Tibial artery (tissue), 4 donors: ENCODE results near the gene B3GALT6.

Source experiments
- DNase-seq, 2 donors: peaks; one replicate each; pipeline ENCODE4 v3.0.0-alpha.2; 2019
- H3K27ac ChIP-seq, 2 donors: fragments of 200-600 bp; sonication (generic) in 1 of 2; 1 replicate in 1 of 2; 2 replicates in 1 of 2; pipeline ENCODE4 v1.5.1; 2018 to 2019; ENCODE audit warnings: mild to moderate bottlenecking in 1 of 2
- H3K27me3 ChIP-seq, 2 donors: fragments of 200-600 bp; sonication (generic) in 1 of 2; one replicate each; pipeline versions ENCODE4 v1.5.1 to v1.6.0; 2016 to 2019
- H3K36me3 ChIP-seq, 3 donors: fragments of 200-600 bp; sonication (generic) in 2 of 3; one replicate each; pipeline ENCODE4 v1.5.1; 2016 to 2019; ENCODE audit warnings: mild to moderate bottlenecking in 2 of 3
- H3K4me1 ChIP-seq, 4 donors: fragments of 200-600 bp; sonication (generic) in 2 of 4; 1 replicate in 3 of 4; 2 replicates in 1 of 4; pipeline ENCODE4 v1.5.1; 2016 to 2019
- H3K4me3 ChIP-seq, 2 donors: fragments of 200-600 bp; sonication (generic) in 1 of 2; 1 replicate in 1 of 2; 2 replicates in 1 of 2; pipeline ENCODE4 v1.5.1; 2018 to 2019; ENCODE audit warnings: mild to moderate bottlenecking in 2 of 2
- H3K9me3 ChIP-seq, 3 donors: fragments of 200-600 bp; sonication (generic) in 1 of 3; one replicate each; pipeline ENCODE4 v1.5.1; 2016 to 2019
- intact Hi-C: fragments of 100-400 bp; cut with DNase I; formaldehyde crosslinking; loops from one replicate; pipeline ENCODE4 v1.15.0; 2023; ENCODE audit warnings: low total_unique reads
- TF ChIP-seq, protein P1 (sequence below), 2 experiments: fragments of 200-600 bp in 1 of 2; fragments of 450-650 bp in 1 of 2; IDR thresholded peaks; one replicate each; pipeline ENCODE4 v1.5.1; 2017 to 2019; ENCODE audit warnings: antibody characterized with exemption in 2 of 2, mild to moderate bottlenecking in 1 of 2, moderate library complexity in 1 of 2

The B3GALT6 gene

DNA sequence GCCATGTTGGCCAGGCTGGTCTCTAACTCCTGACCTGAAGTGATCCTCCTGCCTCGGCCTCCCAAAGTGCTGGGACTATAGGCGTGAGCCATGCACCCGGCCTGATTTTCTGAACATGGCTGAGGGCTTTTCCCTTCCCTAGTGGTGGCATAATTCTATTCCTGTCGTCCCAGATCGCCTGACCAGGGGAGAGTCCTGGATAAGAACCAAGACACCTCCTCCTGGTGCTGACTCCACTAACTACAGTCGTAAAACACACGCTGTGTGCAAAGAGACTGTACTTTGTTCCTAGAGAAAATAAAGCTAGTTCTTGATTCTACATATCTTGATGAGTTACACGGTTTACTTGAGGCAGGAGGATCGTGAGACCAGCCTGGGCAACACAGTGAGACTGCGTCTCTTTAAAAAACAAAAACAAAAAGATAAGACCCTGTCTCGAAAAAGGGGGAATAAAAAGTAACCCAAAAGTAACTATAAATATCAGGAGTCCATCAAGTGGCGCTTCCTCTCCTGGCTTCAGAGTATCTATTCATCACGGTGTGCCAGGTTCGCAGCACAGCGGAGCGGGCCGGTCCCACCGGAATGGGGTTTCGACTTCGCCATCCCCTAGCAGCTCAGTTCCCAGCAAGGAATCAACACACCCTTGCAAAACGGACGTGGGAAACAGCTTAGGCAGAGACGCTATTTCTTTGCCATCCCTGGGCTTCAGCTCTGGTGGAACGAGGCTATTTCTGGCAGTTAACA lies 1.2 kb upstream of the B3GALT6 start:
- peak overlapping the region; percentile 96 to 99 for H3K27ac ChIP-seq
- no peak for DNase-seq
- peaks cover 0 to 42% (median 32%) of the 10 kb centered on the region in 4 donors for H3K4me1 ChIP-seq
- TF ChIP-seq, protein P1, sequence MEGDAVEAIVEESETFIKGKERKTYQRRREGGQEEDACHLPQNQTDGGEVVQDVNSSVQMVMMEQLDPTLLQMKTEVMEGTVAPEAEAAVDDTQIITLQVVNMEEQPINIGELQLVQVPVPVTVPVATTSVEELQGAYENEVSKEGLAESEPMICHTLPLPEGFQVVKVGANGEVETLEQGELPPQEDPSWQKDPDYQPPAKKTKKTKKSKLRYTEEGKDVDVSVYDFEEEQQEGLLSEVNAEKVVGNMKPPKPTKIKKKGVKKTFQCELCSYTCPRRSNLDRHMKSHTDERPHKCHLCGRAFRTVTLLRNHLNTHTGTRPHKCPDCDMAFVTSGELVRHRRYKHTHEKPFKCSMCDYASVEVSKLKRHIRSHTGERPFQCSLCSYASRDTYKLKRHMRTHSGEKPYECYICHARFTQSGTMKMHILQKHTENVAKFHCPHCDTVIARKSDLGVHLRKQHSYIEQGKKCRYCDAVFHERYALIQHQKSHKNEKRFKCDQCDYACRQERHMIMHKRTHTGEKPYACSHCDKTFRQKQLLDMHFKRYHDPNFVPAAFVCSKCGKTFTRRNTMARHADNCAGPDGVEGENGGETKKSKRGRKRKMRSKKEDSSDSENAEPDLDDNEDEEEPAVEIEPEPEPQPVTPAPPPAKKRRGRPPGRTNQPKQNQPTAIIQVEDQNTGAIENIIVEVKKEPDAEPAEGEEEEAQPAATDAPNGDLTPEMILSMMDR (IDR thresholded peaks at IDR 0.05): peak in 1 of 2 experiments; percentile 9
- H3K4me3 ChIP-seq: peak overlapping the region; percentile 94 to 99
- H3K36me3 ChIP-seq: peaks cover 23 to 55% (median 31%) of the 10 kb centered on the region in 3 donors
- no peaks in the 10 kb centered on the region for H3K9me3 ChIP-seq
- H3K27me3 ChIP-seq: no peaks in the 10 kb centered on the region
- intact Hi-C loops: loop anchor here (5.0 kb wide), 1 partner anchor 109 kb away; no protein-coding TSS in a partner anchor

DNA sequence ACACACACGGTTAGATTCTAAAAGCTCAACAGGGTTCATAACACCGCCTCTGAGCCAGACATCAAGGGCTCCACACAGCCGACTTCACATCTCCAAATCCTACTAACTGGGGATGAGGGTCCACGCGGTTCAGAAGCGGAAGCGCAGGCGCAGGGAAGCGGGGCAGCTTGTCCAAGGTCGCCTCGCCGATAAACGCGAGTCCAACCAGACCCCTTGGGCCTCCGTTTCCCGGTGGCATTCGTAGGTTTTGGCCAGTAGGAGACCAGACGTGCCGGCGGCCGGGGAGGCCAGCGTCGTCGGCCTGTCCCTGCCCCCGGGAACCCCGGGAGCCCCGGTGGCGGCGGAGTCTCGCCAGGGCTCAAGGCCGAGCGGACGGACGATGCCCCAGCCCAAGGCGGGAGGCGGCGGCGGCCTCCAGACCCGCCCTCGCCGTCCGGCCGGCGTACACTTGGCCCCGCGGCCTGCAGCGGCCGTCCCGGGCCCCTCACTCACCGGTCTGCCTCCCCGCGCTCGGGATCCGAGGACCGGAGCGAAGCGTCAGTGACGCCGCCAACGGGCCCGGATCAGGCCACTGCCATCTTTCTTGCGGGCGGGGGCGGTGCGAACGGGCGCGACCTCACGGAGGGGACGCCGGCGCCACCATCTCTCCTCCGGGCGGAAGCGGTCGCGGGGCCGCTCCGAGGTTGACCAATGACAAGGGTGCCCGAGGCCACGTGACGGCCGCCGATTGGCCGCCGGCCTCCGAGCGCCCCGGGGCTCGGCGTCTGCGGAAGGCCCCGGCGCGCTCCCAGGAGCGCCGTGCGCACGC lies 433 bp upstream of the B3GALT6 start, which contains the start of gene SDF4:
Gene SDF4, minus strand, starts transcription at position 602 of the 808 bp plus-strand sequence. CDS start 3,229 bp downstream, outside the sequence.
- Histone ChIP-seq H3K27me3 (no peaks in the 10 kb centered on the region), H3K36me3 (peaks cover 19 to 47% (median 24%) of the 10 kb centered on the region in 3 donors), H3K4me3 (peak within 1 kb of the TSS; percentile 94 to 99), H3K4me1 (peaks cover 0 to 42% (median 32%) of the 10 kb centered on the region in 4 donors), H3K27ac (peak within 1 kb of the TSS; percentile 96 to 99), H3K9me3 (no peaks in the 10 kb centered on the region)
- TF ChIP-seq, protein P1 (IDR thresholded peaks at IDR 0.05): no peak
- intact Hi-C loops: loop anchor here (5.0 kb wide), 1 partner anchor 109 kb away; no protein-coding TSS in a partner anchor
- DNase-seq: peak; percentile 95 to 97

DNA sequence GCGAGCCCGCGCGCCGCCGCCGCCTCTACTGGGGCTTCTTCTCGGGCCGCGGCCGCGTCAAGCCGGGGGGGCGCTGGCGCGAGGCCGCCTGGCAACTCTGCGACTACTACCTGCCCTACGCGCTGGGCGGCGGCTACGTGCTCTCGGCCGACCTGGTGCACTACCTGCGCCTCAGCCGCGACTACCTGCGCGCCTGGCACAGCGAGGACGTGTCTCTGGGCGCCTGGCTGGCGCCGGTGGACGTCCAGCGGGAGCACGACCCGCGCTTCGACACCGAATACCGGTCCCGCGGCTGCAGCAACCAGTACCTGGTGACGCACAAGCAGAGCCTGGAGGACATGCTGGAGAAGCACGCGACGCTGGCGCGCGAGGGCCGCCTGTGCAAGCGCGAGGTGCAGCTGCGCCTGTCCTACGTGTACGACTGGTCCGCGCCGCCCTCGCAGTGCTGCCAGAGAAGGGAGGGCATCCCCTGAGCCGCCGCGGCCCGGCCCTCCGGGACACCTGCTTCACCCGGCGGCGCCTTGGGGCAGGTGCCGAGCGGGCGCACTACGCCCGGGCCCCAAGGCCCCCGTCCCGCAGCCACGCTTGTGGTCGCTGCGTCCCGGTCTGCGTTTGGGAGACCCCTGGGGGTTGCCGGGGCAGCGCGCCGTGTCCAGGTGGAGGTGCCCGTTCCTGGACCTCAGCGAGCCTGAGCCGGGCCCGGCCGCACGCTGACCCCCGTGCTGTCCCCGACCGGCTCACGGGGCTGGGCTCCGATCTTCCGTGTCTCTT lies 944 bp downstream of the B3GALT6 start:
- TF ChIP-seq, protein P1 (IDR thresholded peaks at IDR 0.05): no peak
- peaks cover 7 to 34% (median 11%) of the 10 kb centered on the region in 3 donors for H3K36me3 ChIP-seq
- no peak overlapping the region for H3K27ac ChIP-seq
- H3K9me3 ChIP-seq: no peaks in the 10 kb centered on the region
- no peak for DNase-seq
- intact Hi-C loops: loop anchor here (5.0 kb wide), 1 partner anchor 111 kb away; no protein-coding TSS in a partner anchor
- H3K27me3 ChIP-seq: peaks cover 0 to 12% of the 10 kb centered on the region in 2 donors
- peak overlapping the region; percentile 94 to 99 for H3K4me3 ChIP-seq
- peaks cover 0 to 47% (median 34%) of the 10 kb centered on the region in 4 donors for H3K4me1 ChIP-seq

DNA sequence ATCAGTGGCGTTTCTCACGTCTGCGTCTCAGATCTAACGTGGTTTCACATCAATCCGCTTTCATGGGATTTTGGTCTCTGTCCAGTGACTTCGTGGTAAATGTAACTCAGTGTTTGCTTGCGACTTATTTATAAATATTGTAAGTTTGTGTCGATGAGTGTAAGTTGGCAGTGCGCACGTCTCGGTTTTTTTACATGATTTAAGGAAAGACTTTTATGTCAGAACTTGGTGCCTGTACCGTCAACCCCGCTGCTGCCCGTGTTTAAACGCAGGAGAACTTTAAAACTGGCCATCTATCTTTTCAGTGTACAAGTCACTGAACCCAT lies 1.5 kb downstream of the B3GALT6 start:
- H3K4me3 ChIP-seq: no peak overlapping the region
- H3K27me3 ChIP-seq: peaks cover 0 to 17% of the 10 kb centered on the region in 2 donors
- TF ChIP-seq, protein P1 (IDR thresholded peaks at IDR 0.05): no peak
- peaks cover 0 to 51% (median 32%) of the 10 kb centered on the region in 4 donors for H3K4me1 ChIP-seq
- H3K27ac ChIP-seq: no peak overlapping the region
- H3K36me3 ChIP-seq: peaks cover 2 to 28% (median 5%) of the 10 kb centered on the region in 3 donors
- DNase-seq: no peak
- H3K9me3 ChIP-seq: no peaks in the 10 kb centered on the region
- intact Hi-C loops: loop anchor here (5.0 kb wide), 1 partner anchor 111 kb away; no protein-coding TSS in a partner anchor
